GM18951 (cell line): ENCODE measurements around the gene KRT76.

Experiments used
- POLR2A ChIP-seq: IDR thresholded peaks from 4 replicates; pipeline ENCODE4 v1.6.1; 2011; ENCODE audit warnings: mild to moderate bottlenecking; ENCODE audit not compliant: insufficient read length, insufficient read depth; ENCODE audit errors: extremely low read depth
- in situ Hi-C: fragments of 300-500 bp; cut with MboI; formaldehyde crosslinking; loops from one replicate; pipeline ENCODE4 v1.12.0; 2022; ENCODE audit warnings: low sequenced_read_pairs, mixed read lengths, inconsistent platforms; ENCODE audit not compliant: unreplicated experiment

KRT76 gene

DNA sequence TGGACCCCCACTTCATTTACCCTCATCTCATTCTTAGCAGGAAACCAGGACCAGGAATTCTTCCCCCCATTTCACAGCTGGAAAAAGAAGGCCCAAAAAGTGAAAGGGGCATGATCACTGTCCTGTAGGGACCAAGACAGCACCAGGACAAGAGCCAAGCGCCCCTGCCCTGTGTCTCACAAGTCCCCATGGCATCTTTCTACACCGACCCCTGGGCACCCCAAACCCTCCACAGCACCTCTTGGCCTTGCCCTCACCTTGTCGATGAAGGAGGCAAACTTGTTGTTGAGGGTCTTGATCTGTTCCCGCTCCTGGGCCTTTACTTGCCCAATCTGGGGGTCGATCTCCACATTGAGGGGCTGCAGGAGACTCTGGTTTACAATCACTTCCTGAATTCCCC is 710 bp downstream of the KRT76 start:
- TF ChIP-seq POLR2A = no peak
- in situ Hi-C loops = no loop called here

- in situ Hi-C loops = no loop called here
- TF ChIP-seq POLR2A = no peak
These were observed 2.4 kb downstream of the KRT76 start for GRCh38 chr12:52774629-52775250.

DNA sequence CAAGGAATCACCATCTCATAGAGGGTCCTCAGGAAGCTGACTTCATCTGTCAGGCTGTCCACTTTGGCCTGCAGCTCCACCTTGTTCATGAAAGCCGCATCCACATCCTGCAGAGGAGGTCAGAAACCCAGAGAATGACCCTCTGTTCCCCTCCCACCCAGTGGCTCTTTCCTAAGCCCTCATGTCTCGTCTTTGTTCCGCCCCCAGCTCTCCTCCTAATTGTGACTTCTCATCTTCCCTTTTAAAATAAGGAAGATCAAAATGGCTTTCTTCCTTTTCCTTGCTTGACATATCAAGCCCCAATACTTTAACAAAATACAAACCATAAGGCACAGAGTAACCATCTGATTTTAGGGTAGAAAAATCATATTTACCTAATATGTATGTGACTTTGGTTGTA is 4.4 kb downstream of the KRT76 start:
- no peak for TF ChIP-seq POLR2A
- in situ Hi-C loops = no loop called here

DNA sequence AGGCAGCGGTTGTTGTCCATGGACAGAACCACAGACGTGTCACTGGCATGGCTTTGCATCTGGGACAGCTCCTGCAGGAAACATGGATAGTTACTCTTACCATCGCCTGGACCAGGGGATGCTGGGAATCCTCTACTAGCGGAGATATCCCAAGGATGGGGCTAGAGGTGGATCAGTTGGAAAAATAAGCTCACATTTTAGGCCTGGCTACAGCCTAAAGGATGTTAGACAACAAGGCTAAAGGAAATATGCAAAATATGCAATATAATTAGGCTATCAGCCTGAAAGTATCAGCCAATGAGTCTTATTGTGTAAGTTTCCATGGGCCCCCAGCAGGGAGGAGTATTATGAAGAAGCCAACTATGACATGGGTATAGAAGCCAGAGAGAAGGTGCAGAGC is 5.0 kb downstream of the KRT76 start:
- in situ Hi-C loops = no loop called here
- TF ChIP-seq POLR2A = no peak

- in situ Hi-C loops = no loop called here
These were observed 5.6 kb downstream of the KRT76 start for GRCh38 chr12:52771505-52771904.

DNA sequence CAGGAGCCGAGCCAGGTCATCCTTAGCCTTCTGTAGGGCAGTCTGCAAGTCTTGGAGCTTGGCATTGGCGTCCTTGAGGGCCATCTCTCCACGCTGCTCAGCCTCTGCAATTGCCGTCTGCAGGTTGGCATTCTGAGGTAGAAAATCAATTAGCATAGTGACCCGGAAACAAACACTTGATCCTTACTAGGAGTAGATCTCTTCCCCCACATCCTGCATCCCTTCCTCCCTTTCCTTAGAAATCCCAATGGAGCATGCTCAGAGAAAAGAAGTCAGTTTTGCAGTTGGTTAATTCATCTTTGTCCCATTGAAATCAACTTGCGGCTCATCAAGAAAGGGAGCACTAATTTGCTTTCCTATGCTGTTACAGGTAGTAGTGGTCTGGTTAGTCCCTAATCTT is 6.1 kb downstream of the KRT76 start:
- TF ChIP-seq POLR2A = no peak
- in situ Hi-C loops = no loop called here

More at GRCh38 chr12:52771505-52771904, 5.6 kb downstream of the KRT76 start:
- no peak for TF ChIP-seq POLR2A

GRCh38 chr12:52769946-52770345 is 7.2 kb downstream of the KRT76 start:
- in situ Hi-C loops = no loop called here
- TF ChIP-seq POLR2A = no peak

DNA sequence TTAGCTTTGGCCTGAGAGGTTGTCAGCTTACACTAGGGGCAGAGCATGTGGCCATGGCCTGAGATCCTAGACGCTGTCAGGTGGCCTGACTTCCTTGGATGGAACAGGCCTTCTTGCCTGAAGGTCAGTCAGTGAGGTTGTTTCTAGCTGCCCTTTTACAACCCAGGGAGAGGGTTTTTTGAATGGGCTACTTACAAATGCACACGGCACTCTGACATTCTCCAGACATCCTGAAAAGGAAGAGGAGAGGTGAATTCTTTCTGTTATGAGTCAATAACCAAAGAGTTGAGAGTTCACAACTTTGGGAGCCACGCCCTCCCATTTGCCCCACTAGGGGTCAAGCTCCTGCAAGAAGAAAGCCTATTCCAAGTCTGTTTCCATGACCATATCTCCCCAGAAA is 7.8 kb downstream of the KRT76 start:
- no peak for TF ChIP-seq POLR2A
- in situ Hi-C loops = no loop called here

DNA sequence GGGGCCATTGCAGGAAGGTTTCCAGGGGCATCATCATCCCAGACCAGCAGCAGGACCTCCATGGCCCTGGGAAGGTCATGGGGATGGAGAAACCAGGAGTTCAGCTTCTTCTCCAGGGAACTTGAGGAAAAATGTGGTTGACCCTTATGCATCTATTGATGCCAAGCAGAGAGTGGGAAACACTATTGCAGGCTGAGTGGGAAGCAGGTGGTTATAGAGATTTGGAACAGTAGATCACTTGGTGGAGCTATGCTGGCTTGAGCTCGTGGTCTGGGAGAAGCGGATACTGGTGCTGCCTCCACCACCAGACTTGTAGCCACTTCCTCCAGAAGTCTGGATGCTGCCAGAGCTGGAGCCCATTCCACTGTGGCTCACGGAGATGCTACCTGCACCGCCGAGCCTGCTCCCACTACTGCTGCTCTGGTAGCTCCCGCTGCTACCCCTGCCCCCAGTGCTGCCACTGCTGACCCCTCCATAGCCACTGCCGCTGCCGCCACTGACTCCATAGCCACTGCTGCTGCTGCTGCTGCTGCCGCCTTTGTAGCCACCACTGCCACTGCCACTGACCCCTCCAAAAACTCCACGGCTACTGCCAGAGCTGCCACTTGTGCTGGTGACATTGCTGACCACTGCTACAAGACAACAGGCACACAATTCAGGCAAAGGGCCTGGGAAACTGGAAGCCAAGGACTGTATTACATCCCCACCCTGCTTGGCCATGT is 8.5 kb downstream of the KRT76 start:
- in situ Hi-C loops = no loop called here
- TF ChIP-seq POLR2A = no peak

GRCh38 chr12:52767427-52767826 is 9.7 kb downstream of the KRT76 start:
- no peak for TF ChIP-seq POLR2A
- in situ Hi-C loops = no loop called here

- no peak for TF ChIP-seq POLR2A
- in situ Hi-C loops = no loop called here
These were observed 10.1 kb downstream of the KRT76 start for GRCh38 chr12:52767020-52767379.

DNA sequence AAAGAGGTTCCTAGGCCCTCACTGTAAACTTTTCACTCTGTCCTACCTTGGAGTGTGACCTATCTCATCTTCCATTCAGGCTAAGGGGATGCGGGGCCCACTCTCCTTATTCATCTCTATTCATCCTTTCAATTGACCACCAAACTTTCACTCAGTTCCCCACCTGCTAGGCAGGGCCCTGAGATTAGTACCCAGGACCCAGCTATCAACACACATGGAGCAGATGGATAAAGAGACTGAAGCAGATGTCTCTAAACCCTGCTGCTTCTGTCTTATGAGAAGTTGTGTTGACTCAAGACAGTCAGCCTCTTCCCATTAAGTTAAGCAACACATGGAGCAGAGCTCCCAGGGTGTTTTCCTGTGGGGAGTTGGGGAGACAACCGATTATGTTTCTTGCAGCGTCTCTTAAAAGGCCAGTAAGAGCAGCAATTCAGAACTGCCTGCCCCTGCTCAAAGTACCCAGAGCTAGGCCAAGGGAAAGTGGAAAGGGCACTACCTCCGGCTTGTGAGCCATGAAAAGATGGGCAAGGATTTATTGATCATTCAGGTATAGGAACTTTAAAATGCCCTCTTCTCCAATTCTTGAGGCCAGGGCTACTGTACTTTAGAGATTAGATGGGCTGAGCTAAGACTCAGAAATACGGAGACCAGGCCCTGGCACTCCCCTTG is 10.7 kb downstream of the KRT76 start:
- in situ Hi-C loops = no loop called here
- TF ChIP-seq POLR2A = no peak

GRCh38 chr12:52765702-52766101 is 11.4 kb downstream of the KRT76 start:
- in situ Hi-C loops = no loop called here
- TF ChIP-seq POLR2A = no peak

DNA sequence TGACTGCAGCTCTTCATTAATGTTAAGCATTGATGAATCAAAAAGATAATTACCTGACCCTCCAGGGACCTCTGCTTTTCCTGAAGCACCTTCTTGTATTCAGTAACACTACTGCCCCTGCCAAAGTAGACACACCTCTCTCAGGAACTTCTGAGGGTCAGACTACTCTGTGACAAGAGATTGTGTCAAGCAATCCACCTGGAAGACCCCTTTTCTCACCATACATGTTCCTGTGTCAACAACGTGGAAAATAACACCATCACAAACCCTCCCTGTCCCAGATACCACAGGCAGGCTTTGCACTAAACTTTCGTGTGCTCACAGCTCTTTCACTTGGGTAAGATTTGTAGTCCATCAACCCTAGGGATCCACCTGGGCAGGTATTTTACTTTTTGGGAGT is 13.2 kb downstream of the KRT76 start:
- TF ChIP-seq POLR2A = no peak
- in situ Hi-C loops = no loop called here
